Right lobe of liver (tissue), 6 donors: ENCODE results near the gene BCL2L1. TPM values are rescaled to one million over a fixed set of nuclear protein-coding genes. Genes with fewer than 3 reads are reported as not detected.

Experiments used
- ATAC-seq, 4 donors: fragments of 200-7000 bp; cut with Tn5 transposase; one replicate each; pipeline ENCODE4 v1.9.1; 2020; ENCODE audit warnings: mild to moderate bottlenecking in 4 of 4, moderate library complexity in 4 of 4
- DNase-seq, 3 donors: peaks; one replicate each; pipeline ENCODE4 v3.0.0-alpha.2; 2020
- H3K27ac ChIP-seq, 3 donors: fragments of 200-600 bp; one replicate each; pipeline ENCODE4 v1.8.0; 2022
- H3K27me3 ChIP-seq, 2 donors: fragments of 200-600 bp; one replicate each; pipeline ENCODE4 v1.8.0; 2022
- H3K36me3 ChIP-seq, 4 donors: fragments of 200-600 bp; sonication (generic) in 1 of 4; one replicate each; pipeline versions ENCODE4 v1.5.1 to v1.8.0; 2017 to 2022; ENCODE audit warnings: control low read depth in 1 of 4
- H3K4me1 ChIP-seq, 4 donors: fragments of 200-600 bp; sonication (generic) in 1 of 4; one replicate each; pipeline versions ENCODE4 v1.5.1 to v1.8.0; 2017 to 2022; ENCODE audit warnings: control low read depth in 1 of 4
- H3K4me3 ChIP-seq, 3 donors: fragments of 200-600 bp; one replicate each; pipeline ENCODE4 v1.8.0; 2022
- H3K9me3 ChIP-seq, 4 donors: fragments of 200-600 bp; sonication (generic) in 1 of 4; one replicate each; pipeline versions ENCODE4 v1.5.1 to v1.8.0; 2017 to 2022; ENCODE audit warnings: control low read depth in 1 of 4
- POLR2A ChIP-seq: fragments of 450-650 bp; IDR thresholded peaks from one replicate; pipeline ENCODE4 v1.6.1; 2017; ENCODE audit warnings: antibody characterized with exemption, mild to moderate bottlenecking
- WGBS: methylation state at CpG from one replicate; pipeline ENCODE4 v1.1.6; 2018; ENCODE audit warnings: low coverage, low lambda C conversion rate; ENCODE audit not compliant: insufficient coverage; ENCODE audit errors: missing lambda C conversion rate; 5-methylcytosine and 5-hydroxymethylcytosine counted together
- intact Hi-C, 2 donors: fragments of 100-400 bp; cut with DNase I; formaldehyde crosslinking; loops; one replicate each; pipeline versions ENCODE4 v1.11.2 to v1.14.1; 2022
- total RNA-seq, 6 experiments: library from RNA; depleted of rRNA in 2 of 6; stranded (reverse); fragments of >200 nt in 2 of 6; fragmentation: NEBNext Ultra II Directional in 3 of 6; extraction: Animal tissue kit (Norgen Biotek cat#: 25700) in 3 of 6; gene quantifications; one replicate each; pipeline versions ENCODE4 v1.1.0 to v1.2.4, GENCODE V29; 2016 to 2023
- TF ChIP-seq, protein P1 (sequence below), 4 donors: fragments of 200-600 bp in 3 of 4; fragments of 450-650 bp in 1 of 4; IDR thresholded peaks; one replicate each; pipeline versions ENCODE4 v1.5.1 to v1.8.0; 2016 to 2022; ENCODE audit warnings: antibody characterized with exemption in 4 of 4, mild to moderate bottlenecking in 2 of 4
- donor health status: DM: no; HTN: yes; CAD: no.
- donor health status: DM: no; HTN: no; CAD: no.
- donor health status: DM: no; HTN: no; CAD: no.
- donor health status: DM: no; HTN: yes; CAD: no.
- donor health status: DM: no; HTN: yes; CAD: no.

The BCL2L1 gene
- total RNA-seq, 6 experiments from 2014 or later, result 30.5 to 96.1 (median 63.4) TPM

DNA sequence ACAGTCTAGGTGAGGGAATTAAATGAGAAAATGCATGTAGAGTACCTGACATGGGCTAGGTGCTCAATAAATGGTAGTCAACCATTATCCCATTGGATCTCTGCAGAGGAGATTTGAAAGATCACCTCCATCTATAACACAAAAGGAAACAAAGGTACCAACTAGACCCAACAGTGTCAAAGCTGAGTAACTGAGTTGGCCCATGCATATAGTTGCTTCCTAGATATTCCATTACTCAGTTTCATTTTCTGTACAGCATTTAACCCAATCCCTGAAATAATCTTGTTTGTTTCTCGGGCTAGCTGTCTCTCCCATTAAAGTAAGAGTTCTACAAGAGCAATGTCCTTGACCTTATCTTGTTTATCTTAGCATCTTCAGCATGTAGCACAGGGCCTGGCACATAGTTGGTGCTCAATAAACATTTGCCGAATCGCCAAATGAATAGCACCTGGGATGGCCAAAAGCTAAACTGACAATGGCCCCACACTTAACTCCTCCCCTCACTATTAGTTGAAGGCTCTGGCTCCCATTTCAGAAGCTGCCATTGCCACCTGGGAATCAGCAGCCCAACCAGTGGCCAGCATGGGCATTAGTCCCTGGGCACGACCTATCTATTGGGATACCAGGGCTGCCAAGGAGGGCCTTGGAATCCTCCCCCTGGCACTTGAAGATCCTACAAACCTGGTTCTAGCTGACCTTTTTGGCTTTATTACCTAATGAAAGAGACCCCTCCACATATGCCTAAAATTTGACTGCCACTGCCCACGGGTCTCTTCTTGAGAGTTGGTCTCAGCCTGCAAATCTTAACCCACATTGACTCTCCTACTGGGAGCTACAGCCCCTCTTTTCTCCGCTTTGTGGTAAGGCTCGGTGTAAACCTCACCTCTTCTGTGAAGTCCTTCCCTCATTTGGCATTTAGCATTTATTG is 22.6 kb downstream of the BCL2L1 start:
- Histone ChIP-seq H3K27me3 (no peaks in the 10 kb centered on the region), H3K4me1 (peaks cover 0 to 77% (median 30%) of the 10 kb centered on the region in 4 donors), H3K9me3 (no peaks in the 10 kb centered on the region), H3K27ac (peak overlapping the region; percentile 73 to 83 (median 76)), H3K36me3 (no peaks in the 10 kb centered on the region), H3K4me3 (no peak overlapping the region)
- ATAC-seq (no peak), DNase-seq (no peak)
- 66% methylated on average over 7 of the region's 7 CpGs for WGBS
- intact Hi-C loops, result no loop called here
- TF ChIP-seq, protein P1, sequence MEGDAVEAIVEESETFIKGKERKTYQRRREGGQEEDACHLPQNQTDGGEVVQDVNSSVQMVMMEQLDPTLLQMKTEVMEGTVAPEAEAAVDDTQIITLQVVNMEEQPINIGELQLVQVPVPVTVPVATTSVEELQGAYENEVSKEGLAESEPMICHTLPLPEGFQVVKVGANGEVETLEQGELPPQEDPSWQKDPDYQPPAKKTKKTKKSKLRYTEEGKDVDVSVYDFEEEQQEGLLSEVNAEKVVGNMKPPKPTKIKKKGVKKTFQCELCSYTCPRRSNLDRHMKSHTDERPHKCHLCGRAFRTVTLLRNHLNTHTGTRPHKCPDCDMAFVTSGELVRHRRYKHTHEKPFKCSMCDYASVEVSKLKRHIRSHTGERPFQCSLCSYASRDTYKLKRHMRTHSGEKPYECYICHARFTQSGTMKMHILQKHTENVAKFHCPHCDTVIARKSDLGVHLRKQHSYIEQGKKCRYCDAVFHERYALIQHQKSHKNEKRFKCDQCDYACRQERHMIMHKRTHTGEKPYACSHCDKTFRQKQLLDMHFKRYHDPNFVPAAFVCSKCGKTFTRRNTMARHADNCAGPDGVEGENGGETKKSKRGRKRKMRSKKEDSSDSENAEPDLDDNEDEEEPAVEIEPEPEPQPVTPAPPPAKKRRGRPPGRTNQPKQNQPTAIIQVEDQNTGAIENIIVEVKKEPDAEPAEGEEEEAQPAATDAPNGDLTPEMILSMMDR (IDR thresholded peaks at IDR 0.05), result no peak
- no peak for TF ChIP-seq POLR2A

DNA sequence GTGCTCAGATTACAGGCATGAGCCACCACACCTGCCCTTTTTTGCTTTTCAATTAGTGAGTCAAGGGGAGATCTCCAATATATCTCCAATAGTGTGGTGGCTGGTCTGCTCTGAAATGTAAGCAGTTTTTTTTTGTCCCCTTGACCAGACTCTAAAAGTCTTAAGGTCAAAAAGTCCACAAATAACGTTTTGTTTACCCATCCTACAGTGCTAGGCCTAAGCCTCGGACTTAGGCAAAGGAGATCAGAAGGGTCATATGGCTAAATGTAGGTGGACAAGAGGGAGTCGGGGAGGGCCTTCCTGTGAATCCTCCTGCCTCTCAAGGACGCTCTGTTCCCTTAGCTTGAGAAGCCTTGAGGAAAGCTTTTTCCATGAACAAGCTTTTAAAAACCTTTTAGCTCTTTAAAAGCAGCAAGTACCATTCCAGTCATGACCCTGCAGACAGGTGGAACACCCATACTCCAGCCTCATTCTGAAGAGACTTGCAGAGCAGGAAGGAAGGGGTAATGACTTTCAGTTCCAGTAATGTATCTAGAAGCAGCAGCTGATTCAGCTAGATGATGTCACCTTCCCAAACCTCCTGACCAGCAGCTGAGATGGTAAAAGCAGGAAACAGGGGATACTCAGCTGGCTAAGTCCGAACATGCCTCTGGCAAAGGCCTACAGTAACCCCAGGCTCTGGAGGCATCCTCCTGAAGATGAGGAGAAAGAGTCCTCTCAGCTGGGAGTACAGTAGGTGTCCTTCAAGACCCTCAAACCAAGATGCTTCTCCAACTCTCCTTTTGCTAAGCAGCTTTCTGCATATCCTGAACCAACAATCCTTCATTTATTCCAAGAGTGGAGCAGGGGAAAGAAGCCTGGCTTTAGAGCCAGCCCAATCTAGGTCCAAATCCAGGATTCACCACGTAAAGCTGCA is 23.6 kb downstream of the BCL2L1 start:
- H3K9me3 ChIP-seq, result no peaks in the 10 kb centered on the region
- peaks cover 0 to 75% (median 26%) of the 10 kb centered on the region in 4 donors for H3K4me1 ChIP-seq
- H3K4me3 ChIP-seq, result no peak overlapping the region
- H3K36me3 ChIP-seq, result no peaks in the 10 kb centered on the region
- H3K27ac ChIP-seq, result peak overlapping the region; percentile 73 to 83 (median 76)
- ATAC-seq, result peak; percentile 32 to 63 (median 54)
- peak; percentile 62 for TF ChIP-seq POLR2A
- TF ChIP-seq, protein P1 (IDR thresholded peaks at IDR 0.05), result no peak
- intact Hi-C loops, result no loop called here
- DNase-seq, result peak in 1 of 3 donors; percentile 57
- 15% methylated on average over 5 of the region's 6 CpGs for WGBS
- no peaks in the 10 kb centered on the region for H3K27me3 ChIP-seq

DNA sequence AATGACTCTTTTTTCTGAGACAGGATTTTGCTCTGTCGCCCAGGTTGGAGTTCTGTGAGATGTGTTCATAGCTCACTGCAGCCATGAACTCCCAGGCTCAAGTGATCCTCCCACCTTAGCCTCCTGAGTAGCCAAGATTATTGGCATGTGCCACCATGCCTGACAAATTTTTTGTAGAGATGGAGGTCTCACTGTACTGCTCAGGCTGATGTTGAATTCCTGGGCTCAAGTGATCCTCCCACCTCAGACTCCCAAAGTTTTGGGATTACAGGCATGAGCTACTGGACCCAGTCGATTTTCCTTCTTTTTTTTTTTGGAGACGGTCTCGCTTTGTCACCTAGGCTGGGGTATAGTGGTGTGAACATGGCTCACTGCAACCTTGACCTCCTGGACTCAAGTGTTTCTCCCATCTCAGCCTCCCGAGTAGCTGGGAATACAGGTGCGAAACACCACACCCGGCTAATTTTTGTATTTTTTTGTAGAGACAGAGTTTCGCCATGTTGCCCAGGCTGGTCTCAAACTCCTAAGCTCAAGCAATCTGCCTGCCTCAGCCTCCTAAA is 24.3 kb downstream of the BCL2L1 start:
- Histone ChIP-seq H3K4me1 (peaks cover 0 to 77% (median 22%) of the 10 kb centered on the region in 4 donors), H3K27ac (peak overlapping the region; percentile 73 to 83 (median 76)), H3K9me3 (no peaks in the 10 kb centered on the region), H3K27me3 (no peaks in the 10 kb centered on the region), H3K36me3 (no peaks in the 10 kb centered on the region), H3K4me3 (no peak overlapping the region)
- no peak for TF ChIP-seq POLR2A
- TF ChIP-seq, protein P1 (IDR thresholded peaks at IDR 0.05), result no peak
- ATAC-seq (no peak), DNase-seq (no peak)
- intact Hi-C loops, result no loop called here
- 74% methylated on average over 5 of the region's 8 CpGs for WGBS
